Suprapubic skin (tissue), 3 donors: ENCODE data around the gene SLC30A2.

ENCODE experiments used
- EP300 ChIP-seq: sonication (generic); formaldehyde crosslinking; IDR thresholded peaks from one replicate; pipeline ENCODE4 v1.6.1; 2017; ENCODE audit warnings: antibody characterized with exemption
- POLR2A ChIP-seq, 2 donors: fragments of 450-650 bp; IDR thresholded peaks; one replicate each; pipeline ENCODE4 v1.6.1; 2017; ENCODE audit warnings: antibody characterized with exemption in 2 of 2, mild to moderate bottlenecking in 2 of 2, moderate library complexity in 2 of 2
- TF ChIP-seq, protein P1 (sequence below), 2 donors: fragments of 200-600 bp in 1 of 2; fragments of 450-650 bp in 1 of 2; sonication (generic) in 1 of 2; IDR thresholded peaks; one replicate each; pipeline ENCODE4 v1.5.1; 2016 to 2019; ENCODE audit warnings: antibody characterized with exemption in 2 of 2, mild to moderate bottlenecking in 1 of 2, moderate library complexity in 1 of 2

DNA sequence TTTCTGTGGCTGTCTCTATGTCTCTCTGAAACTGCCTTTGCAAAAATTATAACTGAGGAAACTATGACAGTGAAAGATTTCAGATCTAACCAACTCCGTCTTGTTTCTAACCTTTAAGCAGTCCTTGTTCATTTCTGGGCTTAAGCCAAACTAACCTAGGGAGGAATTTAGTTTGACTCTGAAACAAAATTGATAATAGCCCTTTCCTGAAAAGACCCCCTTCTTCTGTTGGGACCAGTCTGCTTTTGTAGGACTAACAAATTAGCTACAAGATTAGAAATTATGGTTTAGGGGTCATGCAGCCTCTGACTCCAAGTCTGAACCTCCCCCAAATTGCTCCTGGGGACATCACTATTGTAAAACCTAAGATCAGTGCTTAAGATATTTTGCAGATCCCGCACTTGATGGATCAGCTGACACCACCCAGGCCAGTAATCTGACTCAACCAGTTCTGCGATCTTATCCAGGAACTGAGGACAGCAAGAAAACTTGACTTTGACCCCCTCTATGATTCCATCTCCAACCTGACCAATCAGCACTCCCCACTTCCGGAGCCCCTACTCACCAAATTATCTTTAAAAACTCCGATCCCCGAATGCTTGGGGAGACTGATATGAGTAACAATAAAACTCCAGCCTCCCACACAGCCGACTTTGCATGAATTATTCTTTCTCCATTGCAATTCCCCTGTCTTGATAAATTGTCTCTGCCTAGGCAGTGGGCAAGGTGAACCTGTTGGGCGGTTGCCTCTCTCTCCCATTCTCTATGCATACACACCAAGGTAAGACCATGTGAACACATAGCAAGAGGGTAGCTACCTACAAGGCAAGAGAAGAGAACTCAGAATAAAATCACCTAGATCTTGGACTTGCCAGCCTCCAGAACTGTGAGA lies 32.6 kb upstream of the SLC30A2 start:
- TF ChIP-seq, protein P1, sequence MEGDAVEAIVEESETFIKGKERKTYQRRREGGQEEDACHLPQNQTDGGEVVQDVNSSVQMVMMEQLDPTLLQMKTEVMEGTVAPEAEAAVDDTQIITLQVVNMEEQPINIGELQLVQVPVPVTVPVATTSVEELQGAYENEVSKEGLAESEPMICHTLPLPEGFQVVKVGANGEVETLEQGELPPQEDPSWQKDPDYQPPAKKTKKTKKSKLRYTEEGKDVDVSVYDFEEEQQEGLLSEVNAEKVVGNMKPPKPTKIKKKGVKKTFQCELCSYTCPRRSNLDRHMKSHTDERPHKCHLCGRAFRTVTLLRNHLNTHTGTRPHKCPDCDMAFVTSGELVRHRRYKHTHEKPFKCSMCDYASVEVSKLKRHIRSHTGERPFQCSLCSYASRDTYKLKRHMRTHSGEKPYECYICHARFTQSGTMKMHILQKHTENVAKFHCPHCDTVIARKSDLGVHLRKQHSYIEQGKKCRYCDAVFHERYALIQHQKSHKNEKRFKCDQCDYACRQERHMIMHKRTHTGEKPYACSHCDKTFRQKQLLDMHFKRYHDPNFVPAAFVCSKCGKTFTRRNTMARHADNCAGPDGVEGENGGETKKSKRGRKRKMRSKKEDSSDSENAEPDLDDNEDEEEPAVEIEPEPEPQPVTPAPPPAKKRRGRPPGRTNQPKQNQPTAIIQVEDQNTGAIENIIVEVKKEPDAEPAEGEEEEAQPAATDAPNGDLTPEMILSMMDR (IDR thresholded peaks at IDR 0.05): no peak
- TF ChIP-seq POLR2A (IDR thresholded peaks at IDR 0.05): no peak
- TF ChIP-seq EP300: no peak
